HG03575 (cell line): ENCODE results near the gene COL12A1.

Experiments
- ATAC-seq: cut with Tn5 transposase; IDR thresholded peaks from one replicate; pipeline ENCODE4 v1.9.1; 2021; ENCODE audit not compliant: unreplicated experiment, insufficient number of reproducible peaks, low FRiP score; ENCODE audit errors: extremely low read depth

Gene COL12A1

GRCh38 chr6:75085931-75086635 is 119.8 kb downstream of the COL12A1 start:
- ATAC-seq, result no peak

- ATAC-seq, result no peak
Measured at GRCh38 chr6:75084872-75085381, 120.9 kb downstream of the COL12A1 start.

GRCh38 chr6:75084018-75084417 is 121.8 kb downstream of the COL12A1 start:
- ATAC-seq, result no peak

- no peak for ATAC-seq
Measured at GRCh38 chr6:75081921-75082320, 123.9 kb downstream of the COL12A1 start.

DNA sequence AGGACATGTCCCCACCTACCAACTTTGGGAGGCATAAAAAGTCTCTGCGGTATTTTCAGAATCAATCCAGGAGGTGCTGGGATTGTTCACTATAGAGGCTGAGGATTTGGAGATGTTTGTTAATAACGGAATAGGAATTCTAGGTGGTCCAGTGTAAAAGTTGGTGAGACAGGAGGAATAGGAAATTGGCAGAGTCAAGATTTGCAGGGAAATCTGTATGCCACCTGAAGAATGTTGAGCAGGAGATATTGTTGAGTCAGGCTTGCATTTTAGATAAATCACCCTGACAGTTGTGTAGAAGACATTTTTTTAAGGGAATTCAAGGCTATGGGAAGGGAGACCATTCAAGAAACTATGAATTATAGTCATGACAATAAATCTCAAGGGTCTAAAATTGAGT is 124.8 kb downstream of the COL12A1 start:
- ATAC-seq, result no peak

- no peak for ATAC-seq
Measured at GRCh38 chr6:75079589-75079988, 126.3 kb downstream of the COL12A1 start.

DNA sequence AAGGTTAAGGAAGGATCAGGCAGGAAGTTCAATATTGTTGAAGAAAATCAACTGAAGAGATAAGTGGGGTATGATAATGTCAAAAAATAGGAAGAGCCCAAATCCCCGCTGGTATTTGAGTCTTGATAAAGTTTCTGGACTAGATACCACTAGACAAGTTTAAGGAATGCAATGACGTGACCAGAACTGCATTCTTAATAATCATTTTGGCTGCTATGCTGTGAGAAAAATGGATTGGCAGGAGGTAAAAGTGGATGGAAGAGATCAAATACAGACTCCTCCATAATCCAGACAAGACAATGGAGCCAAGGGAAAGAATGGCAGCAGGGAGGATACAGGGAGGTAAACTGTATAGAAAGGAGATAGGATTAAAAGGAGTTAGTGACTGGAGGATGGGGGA is 128.2 kb downstream of the COL12A1 start:
- ATAC-seq, result no peak

- ATAC-seq, result no peak
Measured at GRCh38 chr6:75076009-75076408, 129.8 kb downstream of the COL12A1 start.

GRCh38 chr6:75070244-75070643 is 135.6 kb downstream of the COL12A1 start:
- ATAC-seq, result no peak

DNA sequence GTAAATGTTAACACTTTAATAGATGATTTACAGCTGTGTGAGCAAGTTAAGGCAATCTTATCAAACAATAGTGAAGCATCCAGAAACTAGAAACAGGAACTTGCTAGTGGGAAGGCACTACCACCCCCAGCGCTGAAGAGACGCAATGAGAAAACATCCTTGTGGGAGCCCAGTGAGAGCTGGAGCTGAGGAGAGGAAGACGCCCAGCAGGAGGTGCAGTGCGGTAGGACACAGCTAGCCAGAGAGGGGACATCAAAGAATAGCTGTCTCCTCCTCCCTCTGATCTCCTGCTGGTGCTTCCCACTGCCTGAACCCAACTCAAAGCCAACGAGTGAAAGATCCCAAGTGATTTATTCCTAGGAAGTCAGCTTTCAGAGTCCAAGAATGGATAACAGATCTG is 140.3 kb downstream of the COL12A1 start:
- ATAC-seq, result no peak

GRCh38 chr6:75052491-75052890 is 153.4 kb downstream of the COL12A1 start:
- ATAC-seq, result no peak

DNA sequence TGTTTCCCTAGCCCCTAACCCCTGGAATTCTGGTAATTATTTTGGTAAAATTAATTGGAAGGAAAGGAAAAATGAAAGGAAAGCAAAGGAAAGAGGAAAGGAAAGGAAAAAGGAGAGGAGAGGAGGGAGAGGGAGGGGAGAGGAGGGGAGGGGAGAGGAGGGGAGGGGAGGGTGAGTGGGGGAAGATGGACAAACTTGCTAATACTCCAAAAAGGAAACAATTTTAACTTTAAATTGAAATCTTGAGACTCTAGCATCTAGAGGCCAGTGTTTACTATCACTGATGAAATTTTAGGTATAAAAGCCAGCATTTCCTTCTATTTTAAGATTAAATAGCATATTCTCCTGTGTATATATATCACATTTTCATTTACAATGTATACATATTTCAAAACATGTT is 156.5 kb downstream of the COL12A1 start:
- ATAC-seq, result no peak

GRCh38 chr6:75044846-75045245 is 161.0 kb downstream of the COL12A1 start:
- no peak for ATAC-seq

GRCh38 chr6:75041381-75041780 is 164.5 kb downstream of the COL12A1 start:
- ATAC-seq, result no peak
